ENCODE measurements around the gene DGCR2.
"Not testable (repeated sequence)": the region's sequence is repeated elsewhere in the genome, so short reads cannot be mapped to it uniquely, and the experiment has no call there.

DGCR2 gene

GRCh38 chr22:19056951-19057401, 65.2 kb downstream of the DGCR2 start:
- no peak for DNase-seq

GRCh38 chr22:19055801-19056200, 66.4 kb downstream of the DGCR2 start:
- no peak for DNase-seq

- DNase-seq = no peak
Observed at GRCh38 chr22:19052941-19053541, 69.2 kb downstream of the DGCR2 start.

- DNase-seq = no peak
Observed at GRCh38 chr22:19051381-19052072, 70.7 kb downstream of the DGCR2 start.

- DNase-seq = not testable (repeated sequence)
Observed at GRCh38 chr22:19050847-19051246, 71.4 kb downstream of the DGCR2 start.

- no peak for DNase-seq
Observed at GRCh38 chr22:19050117-19050516, 72.1 kb downstream of the DGCR2 start.

GRCh38 chr22:19048531-19048930, 73.7 kb downstream of the DGCR2 start:
- no peak for DNase-seq

GRCh38 chr22:19047993-19048392, 74.2 kb downstream of the DGCR2 start:
- no peak for DNase-seq

GRCh38 chr22:19046719-19047609, 75.2 kb downstream of the DGCR2 start:
- DNase-seq = no peak

- DNase-seq = no peak
Observed at GRCh38 chr22:19046287-19046686, 75.9 kb downstream of the DGCR2 start.

- no peak for DNase-seq
Observed at GRCh38 chr22:19045094-19045493, 77.1 kb downstream of the DGCR2 start.

- DNase-seq = no peak
Observed at GRCh38 chr22:19044381-19044780, 77.8 kb downstream of the DGCR2 start.

- DNase-seq = no peak
Observed at GRCh38 chr22:19043121-19044085, 78.8 kb downstream of the DGCR2 start.

GRCh38 chr22:19042285-19043120, 79.7 kb downstream of the DGCR2 start:
- no peak for DNase-seq

- no peak for DNase-seq
Observed at GRCh38 chr22:19041704-19042074, 80.5 kb downstream of the DGCR2 start.

GRCh38 chr22:19040888-19041703, 81.1 kb downstream of the DGCR2 start:
- DNase-seq = no peak

- no peak for DNase-seq
Observed at GRCh38 chr22:19040391-19040861, 81.8 kb downstream of the DGCR2 start.

- no peak for DNase-seq
Observed at GRCh38 chr22:19039796-19040280, 82.4 kb downstream of the DGCR2 start.

GRCh38 chr22:19039448-19039780, 82.8 kb downstream of the DGCR2 start:
- DNase-seq = no peak

- DNase-seq = no peak
Observed at GRCh38 chr22:19038728-19039447, 83.3 kb downstream of the DGCR2 start.

Data from CD4-positive, alpha-beta T cell treated with Interleukin-17A for 1 hour (primary cell).